Smooth muscle cell (in vitro differentiated cells): ENCODE data around the gene XG. TPM values are rescaled to one million over a fixed set of nuclear protein-coding genes. Genes with fewer than 3 reads are reported as not detected.
"Not testable (repeated sequence)": the region's sequence is repeated elsewhere in the genome, so short reads cannot be mapped to it uniquely, and the experiment has no call there.

Experiments
- DNase-seq: peaks from one replicate; lab custom pipeline; 2025; ENCODE audit not compliant: unreplicated experiment; lab: John Stamatoyannopoulos, UW
- H2AFZ ChIP-seq: fragments of 200-600 bp; sonication (generic); 2 replicates; pipeline ENCODE4 v1.6.0; 2016; ENCODE audit warnings: antibody characterized with exemption, low read depth, mild to moderate bottlenecking
- H3F3A ChIP-seq: fragments of 200-600 bp; sonication (generic); 2 replicates; pipeline ENCODE4 v1.6.0; 2017; ENCODE audit warnings: antibody characterized with exemption, low read depth
- H3K27ac ChIP-seq: fragments of 200-600 bp; sonication (generic); 2 replicates; pipeline ENCODE4 v1.5.1; 2016; ENCODE audit warnings: low read depth, mild to moderate bottlenecking
- H3K27me3 ChIP-seq: fragments of 200-600 bp; sonication (generic); 2 replicates; pipeline ENCODE4 v1.6.1; 2016; ENCODE audit warnings: low read depth, mild to moderate bottlenecking
- H3K36me3 ChIP-seq: fragments of 200-600 bp; sonication (generic); 2 replicates; pipeline ENCODE4 v1.5.1; 2016; ENCODE audit warnings: low read depth
- H3K4me1 ChIP-seq: fragments of 200-600 bp; sonication (generic); 2 replicates; pipeline ENCODE4 v1.5.1; 2016; ENCODE audit warnings: low read depth
- H3K4me2 ChIP-seq: fragments of 200-600 bp; sonication (generic); 2 replicates; pipeline ENCODE4 v1.6.0; 2016; ENCODE audit warnings: mild to moderate bottlenecking
- H3K4me3 ChIP-seq: fragments of 200-600 bp; sonication (generic); 2 replicates; pipeline ENCODE4 v1.5.1; 2016; ENCODE audit warnings: mild to moderate bottlenecking
- H3K79me2 ChIP-seq: fragments of 200-600 bp; sonication (generic); 2 replicates; pipeline ENCODE4 v1.6.0; 2016; ENCODE audit warnings: low read depth, mild to moderate bottlenecking
- H3K9ac ChIP-seq: fragments of 200-600 bp; sonication (generic); 2 replicates; pipeline ENCODE4 v1.6.0; 2016; ENCODE audit warnings: low read depth
- H3K9me3 ChIP-seq: fragments of 200-600 bp; sonication (generic); replicated peaks from 2 replicates; pipeline ENCODE4 v1.5.1; 2016; ENCODE audit warnings: low read depth
- H4K20me1 ChIP-seq: fragments of 200-600 bp; sonication (generic); 2 replicates; pipeline ENCODE4 v1.6.0; 2016; ENCODE audit warnings: low read depth
- CTCF ChIP-seq: fragments of 200-600 bp; sonication (generic); IDR thresholded peaks from 2 replicates; pipeline ENCODE4 v1.5.1; 2017; ENCODE audit warnings: borderline replicate concordance, mild to moderate bottlenecking, antibody characterized with exemption; ENCODE audit not compliant: insufficient read depth, poor library complexity, severe bottlenecking
- WGBS: methylation state at CpG from one replicate; pipeline ENCODE4 v1.1.7; 2016; ENCODE audit warnings: low lambda C conversion rate; 5-methylcytosine and 5-hydroxymethylcytosine counted together
- polyA plus RNA-seq: library from polyadenylated mRNA; unstranded; fragments of >200 nt; fragmentation: Nextera tagmentation; extraction: Ambion mirVana; gene quantifications from 2 replicates; pipeline ENCODE4 v1.2.1, GENCODE V29; 2016
- total RNA-seq: library from RNA; depleted of rRNA; stranded (reverse); fragments of >200 nt; gene quantifications from 2 replicates; pipeline ENCODE4 v1.2.3, GENCODE V29; 2014

XG gene
- total RNA-seq = 1.1 and 2.6 TPM in 2 replicates
- polyA plus RNA-seq = 1.3 and 3.6 TPM in 2 replicates

DNA sequence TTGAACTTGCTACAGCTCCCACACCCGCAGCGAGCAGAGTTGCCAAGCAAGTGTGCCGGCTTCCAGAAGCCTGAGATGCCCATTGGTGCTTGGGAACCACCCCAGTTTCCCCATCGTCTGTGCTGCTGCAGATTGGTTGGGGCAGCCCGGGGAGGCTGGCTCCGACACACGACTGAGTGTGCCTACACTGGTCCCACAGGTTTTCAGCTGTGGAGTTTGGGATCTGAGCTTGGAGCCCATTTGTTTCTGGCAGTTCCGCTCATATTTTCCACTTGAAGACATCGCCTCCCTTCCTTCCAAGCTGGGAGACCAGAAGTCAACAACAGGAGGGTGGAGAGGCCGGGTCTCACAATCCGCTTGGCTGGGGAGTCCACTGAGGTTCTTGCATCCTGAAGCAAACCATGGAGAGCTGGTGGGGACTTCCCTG, at the start of gene XG:
Gene XG (plus strand): TSS at position 167 of the 427 bp plus-strand sequence. CDS start 235 bp downstream, at position 402.
- H3K4me3 ChIP-seq, H3K36me3 ChIP-seq: not testable (repeated sequence)

GRCh38 chrX:2703991-2704369, 47.9 kb upstream of the XG start:
- Histone ChIP-seq H3K9ac (peak overlapping the region; percentile 57), H3K9me3 (no peaks in the 10 kb centered on the region), H3K4me2 (peak overlapping the region; percentile 55), H3F3A (peaks cover 34% of the 10 kb centered on the region), H3K4me3 (no peak overlapping the region), H3K27me3 (no peaks in the 10 kb centered on the region), H3K36me3 (no peaks in the 10 kb centered on the region), H2AFZ (no peak overlapping the region), H3K4me1 (peaks cover 22% of the 10 kb centered on the region), H3K79me2 (peaks cover 96% of the 10 kb centered on the region), H4K20me1 (peaks cover 95% of the 10 kb centered on the region), H3K27ac (peak overlapping the region; percentile 97)
- TF ChIP-seq CTCF = no peak
- no peak for DNase-seq
- 49% methylated on average over 14 of the region's 14 CpGs for WGBS

More for the DNA sequence above, at the start of gene XG:
- Histone ChIP-seq H3K27ac (peak within 1 kb of the TSS; percentile 85), H3K4me2 (peak within 1 kb of the TSS; percentile 49)
- not testable (repeated sequence) for H3K79me2 ChIP-seq, H3K27me3 ChIP-seq, H4K20me1 ChIP-seq, DNase-seq, H3K9me3 ChIP-seq, H3F3A ChIP-seq, H2AFZ ChIP-seq, H3K9ac ChIP-seq, H3K4me1 ChIP-seq
- WGBS = 88% methylated on average over 11 of the region's 11 CpGs

GRCh38 chrX:2705046-2705832, 46.6 kb upstream of the XG start:
- Histone ChIP-seq H3K36me3 (no peaks in the 10 kb centered on the region), H3F3A (peaks cover 43% of the 10 kb centered on the region), H3K4me1 (peaks cover 22% of the 10 kb centered on the region), H2AFZ (no peak overlapping the region), H3K9ac (peak overlapping the region; percentile 20), H3K27ac (peak overlapping the region; percentile 97), H3K4me3 (no peak overlapping the region), H3K79me2 (peaks cover 94% of the 10 kb centered on the region), H3K4me2 (peak overlapping the region; percentile 15), H3K9me3 (no peaks in the 10 kb centered on the region), H3K27me3 (no peaks in the 10 kb centered on the region), H4K20me1 (peaks cover 93% of the 10 kb centered on the region)
- 76% methylated on average over 18 of the region's 18 CpGs for WGBS
- no peak for DNase-seq
- no peak for TF ChIP-seq CTCF

GRCh38 chrX:2707334-2707760, 44.5 kb upstream of the XG start:
- no peak for DNase-seq
- Histone ChIP-seq H3K4me2 (peak overlapping the region; percentile 79), H3F3A (peaks cover 50% of the 10 kb centered on the region), H3K27me3 (no peaks in the 10 kb centered on the region), H4K20me1 (peaks cover 71% of the 10 kb centered on the region), H3K4me3 (no peak overlapping the region), H3K9me3 (no peaks in the 10 kb centered on the region), H3K36me3 (no peaks in the 10 kb centered on the region), H3K4me1 (peaks cover 22% of the 10 kb centered on the region), H3K79me2 (peaks cover 89% of the 10 kb centered on the region), H3K27ac (peak overlapping the region; percentile 97), H3K9ac (peak overlapping the region; percentile 92), H2AFZ (no peak overlapping the region)
- no peak for TF ChIP-seq CTCF
- WGBS = 1% methylated on average over 12 of the region's 12 CpGs
